Fibroblast of villous mesenchyme (primary cell): ENCODE results near the gene BCKDHA. TPM values are rescaled to one million over a fixed set of nuclear protein-coding genes. Genes with fewer than 3 reads are reported as not detected.
"Not testable (repeated sequence)": the region's sequence is repeated elsewhere in the genome, so short reads cannot be mapped to it uniquely, and the experiment has no call there.

Source experiments
- DNase-seq: peaks from one replicate; pipeline ENCODE4 v3.0.0-alpha.2; 2010; ENCODE audit warnings: low read depth
- H3K4me3 ChIP-seq: 2 replicates; pipeline ENCODE4 v1.5.1; 2011; ENCODE audit warnings: low read depth, mild to moderate bottlenecking, low read length
- CTCF ChIP-seq: IDR thresholded peaks from 2 replicates; pipeline ENCODE4 v1.5.1; 2012; ENCODE audit warnings: low read depth, mild to moderate bottlenecking, low read length; ENCODE audit not compliant: insufficient read depth
- total RNA-seq: library from RNA; depleted of rRNA; stranded (reverse); fragments of >200 nt; gene quantifications from 2 replicates; pipeline ENCODE4 v1.2.3, GENCODE V29; 2012

The BCKDHA gene
- total RNA-seq, 1 donor = 21.2 TPM

- TF ChIP-seq CTCF = no peak
- peak; percentile 97 for DNase-seq
- no peak overlapping the region for H3K4me3 ChIP-seq
Observed at GRCh38 chr19:41367848-41368301, 29.7 kb upstream of the BCKDHA start.

- no peak for DNase-seq
- TF ChIP-seq CTCF = no peak
- no peak overlapping the region for H3K4me3 ChIP-seq
Observed at GRCh38 chr19:41369769-41370168, 27.8 kb upstream of the BCKDHA start.

GRCh38 chr19:41371119-41371518, 26.5 kb upstream of the BCKDHA start:
- not testable (repeated sequence) for DNase-seq, H3K4me3 ChIP-seq

GRCh38 chr19:41371541-41371940, 26.1 kb upstream of the BCKDHA start:
- no peak for TF ChIP-seq CTCF
- DNase-seq = no peak
- no peak overlapping the region for H3K4me3 ChIP-seq

GRCh38 chr19:41372501-41372900, 25.1 kb upstream of the BCKDHA start:
- no peak overlapping the region for H3K4me3 ChIP-seq
- TF ChIP-seq CTCF = no peak
- DNase-seq = no peak

GRCh38 chr19:41373993-41374392, 23.6 kb upstream of the BCKDHA start:
- no peak overlapping the region for H3K4me3 ChIP-seq
- DNase-seq = peak; percentile 97
- no peak for TF ChIP-seq CTCF

GRCh38 chr19:41376241-41376997, 21.2 kb upstream of the BCKDHA start, which contains the start of gene TMEM91:
Gene TMEM91 (plus strand): TSS chr19:41376533. CDS start chr19:41378310, 1,777 bp downstream.
- peak within 1 kb of the TSS; percentile 67 for H3K4me3 ChIP-seq
- no peak for TF ChIP-seq CTCF
- peak; percentile 71 for DNase-seq
